Ectodermal cell (in vitro differentiated cells): ENCODE results near the gene ADSL.

ENCODE experiments used
- H3K27ac ChIP-seq: 2 replicates; pipeline ENCODE4 v1.7.0; 2013; ENCODE audit warnings: mild to moderate bottlenecking, low read depth, low read length; ENCODE audit not compliant: insufficient read depth, poor library complexity, severe bottlenecking
- H3K27me3 ChIP-seq: 2 replicates; pipeline ENCODE4 v1.7.0; 2013; ENCODE audit warnings: mild to moderate bottlenecking, low read length; ENCODE audit not compliant: insufficient read depth, control insufficient read depth, poor library complexity, severe bottlenecking
- H3K36me3 ChIP-seq: one replicate; pipeline ENCODE4 v1.7.0; 2013; ENCODE audit warnings: low read length; ENCODE audit not compliant: control insufficient read depth, insufficient read depth
- H3K4me1 ChIP-seq: one replicate; pipeline ENCODE4 v1.7.0; 2013; ENCODE audit warnings: low read length; ENCODE audit not compliant: control insufficient read depth, insufficient read depth
- H3K4me3 ChIP-seq: 2 replicates; pipeline ENCODE4 v1.7.0; 2013; ENCODE audit warnings: low read depth, low read length, control low read depth; ENCODE audit not compliant: insufficient read depth
- H3K9me3 ChIP-seq: 2 replicates; pipeline ENCODE4 v1.7.0; 2013; ENCODE audit warnings: mild to moderate bottlenecking, low read length, moderate library complexity; ENCODE audit not compliant: control insufficient read depth
- WGBS, 2 experiments: methylation state at CpG; one replicate each; pipeline ENCODE4 v1.1.7; 2013; ENCODE audit warnings: missing lambda C conversion rate in 2 of 2; 5-methylcytosine and 5-hydroxymethylcytosine counted together

Gene ADSL

GRCh38 chr22:40385036-40385782 lies 38.9 kb downstream of the ADSL start:
- H3K9me3 ChIP-seq = no peaks in the 10 kb centered on the region
- no peaks in the 10 kb centered on the region for H3K36me3 ChIP-seq
- no peaks in the 10 kb centered on the region for H3K4me1 ChIP-seq
- no peak overlapping the region for H3K4me3 ChIP-seq
- H3K27ac ChIP-seq = no peak overlapping the region
- 91 to 93% methylated on average over 10 of the region's 10 CpGs for WGBS, 2 experiments
- no peaks in the 10 kb centered on the region for H3K27me3 ChIP-seq

GRCh38 chr22:40387746-40388145 lies 41.4 kb downstream of the ADSL start:
- no peaks in the 10 kb centered on the region for H3K4me1 ChIP-seq
- H3K27ac ChIP-seq = no peak overlapping the region
- H3K36me3 ChIP-seq = no peaks in the 10 kb centered on the region
- WGBS, 2 experiments = 97% methylated on average over 5 of the region's 5 CpGs
- H3K9me3 ChIP-seq = no peaks in the 10 kb centered on the region
- H3K4me3 ChIP-seq = no peak overlapping the region
- no peaks in the 10 kb centered on the region for H3K27me3 ChIP-seq

DNA sequence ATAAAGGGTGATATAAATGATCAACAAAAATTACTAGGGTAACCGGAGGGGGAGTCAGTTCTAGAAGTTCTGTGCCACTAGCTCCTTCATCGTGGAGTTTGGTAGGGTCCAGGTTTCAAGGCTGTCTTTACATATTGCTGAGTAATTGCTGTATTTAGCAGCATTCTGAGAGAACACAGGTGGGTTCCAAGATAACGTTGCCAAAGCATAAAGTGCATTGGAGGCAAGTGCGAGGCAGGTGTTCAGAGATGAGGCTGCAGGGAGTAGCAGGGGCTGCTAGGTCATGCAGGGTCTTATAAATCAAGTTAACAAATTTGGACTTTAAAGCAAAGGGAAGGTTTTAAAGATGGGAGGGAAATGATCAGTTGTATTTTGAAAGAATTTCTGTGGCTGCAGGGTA lies 41.9 kb downstream of the ADSL start:
- WGBS, 2 experiments = 93 to 95% methylated on average over 4 of the region's 4 CpGs
- Histone ChIP-seq H3K27ac (no peak overlapping the region), H3K4me1 (no peaks in the 10 kb centered on the region), H3K36me3 (no peaks in the 10 kb centered on the region), H3K27me3 (no peaks in the 10 kb centered on the region), H3K4me3 (no peak overlapping the region), H3K9me3 (no peaks in the 10 kb centered on the region)

DNA sequence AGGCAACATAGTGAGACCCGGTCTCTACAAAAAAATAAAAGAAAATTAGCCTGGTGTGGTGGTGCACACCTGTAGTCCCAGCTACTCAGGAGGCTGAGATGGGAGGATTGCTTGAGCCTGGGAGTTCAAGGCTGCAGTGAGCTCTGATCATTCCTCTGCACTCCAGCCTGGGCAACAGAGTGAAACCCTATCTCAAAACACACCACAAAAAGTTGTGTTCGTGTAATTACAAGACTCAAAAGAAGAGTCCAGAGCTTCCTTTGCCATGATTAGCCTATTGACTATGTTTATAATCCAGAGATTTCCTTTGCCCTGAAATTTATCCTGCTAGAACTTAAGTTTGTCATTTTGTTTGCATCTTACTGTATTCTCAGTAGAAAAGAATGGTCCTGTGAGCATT lies 45.1 kb downstream of the ADSL start:
- Histone ChIP-seq H3K27me3 (no peaks in the 10 kb centered on the region), H3K27ac (no peak overlapping the region), H3K9me3 (no peaks in the 10 kb centered on the region), H3K36me3 (no peaks in the 10 kb centered on the region), H3K4me3 (no peak overlapping the region), H3K4me1 (no peaks in the 10 kb centered on the region)
- 95 to 97% methylated on average over 2 of the region's 2 CpGs for WGBS, 2 experiments

- Histone ChIP-seq H3K27me3 (no peaks in the 10 kb centered on the region), H3K36me3 (no peaks in the 10 kb centered on the region), H3K4me1 (no peaks in the 10 kb centered on the region), H3K27ac (no peak overlapping the region), H3K9me3 (no peaks in the 10 kb centered on the region), H3K4me3 (no peak overlapping the region)
- 95 to 96% methylated on average over 2 of the region's 2 CpGs for WGBS, 2 experiments
Measured at GRCh38 chr22:40392618-40393017, 46.3 kb downstream of the ADSL start.

DNA sequence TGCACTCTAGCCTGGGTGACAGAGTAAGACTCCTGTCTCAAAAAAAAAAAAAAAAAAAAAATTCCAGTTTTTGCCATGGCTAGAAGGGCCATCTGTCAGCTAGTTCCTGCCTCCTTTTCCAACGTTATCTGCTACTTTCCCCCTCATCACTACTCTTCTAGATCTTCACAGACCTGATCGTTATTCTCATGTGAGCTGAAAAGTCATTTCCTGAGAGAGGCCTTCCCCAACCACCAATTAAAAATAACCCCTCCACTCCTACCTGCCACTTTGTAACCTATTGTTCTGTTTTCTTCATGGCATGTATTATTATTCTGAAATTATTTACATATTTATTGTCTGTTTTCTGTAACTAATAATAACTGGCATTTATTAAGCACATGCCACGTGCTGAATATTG lies 48.3 kb downstream of the ADSL start:
- H3K9me3 ChIP-seq = no peaks in the 10 kb centered on the region
- no peaks in the 10 kb centered on the region for H3K36me3 ChIP-seq
- no peaks in the 10 kb centered on the region for H3K27me3 ChIP-seq
- 93 to 98% methylated on average over 2 of the region's 3 CpGs for WGBS, 2 experiments
- H3K4me3 ChIP-seq = no peak overlapping the region
- H3K27ac ChIP-seq = no peak overlapping the region
- no peaks in the 10 kb centered on the region for H3K4me1 ChIP-seq

DNA sequence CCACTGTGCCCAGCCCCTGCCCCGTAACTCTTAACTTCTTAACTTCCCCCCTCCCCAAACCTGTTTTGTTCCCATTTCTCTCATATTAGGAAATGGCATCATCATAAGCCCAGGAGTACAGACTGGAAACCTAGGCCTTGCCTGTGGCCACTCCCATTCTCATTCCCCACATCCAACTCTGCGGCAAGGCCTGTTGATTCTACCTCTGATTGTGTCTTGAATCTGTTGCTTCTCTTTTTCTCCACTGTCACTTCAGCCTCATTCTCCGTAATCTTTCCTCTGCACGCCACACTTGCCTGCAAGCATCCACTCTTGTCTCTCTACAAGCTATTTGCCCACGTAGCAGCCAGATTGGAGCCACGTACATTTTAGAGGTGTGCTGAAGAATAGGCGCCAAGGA lies 49.3 kb downstream of the ADSL start:
- WGBS, 2 experiments = 92 to 99% methylated on average over 7 of the region's 7 CpGs
- Histone ChIP-seq H3K27me3 (no peaks in the 10 kb centered on the region), H3K4me1 (no peaks in the 10 kb centered on the region), H3K9me3 (no peaks in the 10 kb centered on the region), H3K36me3 (no peaks in the 10 kb centered on the region), H3K4me3 (no peak overlapping the region), H3K27ac (no peak overlapping the region)

DNA sequence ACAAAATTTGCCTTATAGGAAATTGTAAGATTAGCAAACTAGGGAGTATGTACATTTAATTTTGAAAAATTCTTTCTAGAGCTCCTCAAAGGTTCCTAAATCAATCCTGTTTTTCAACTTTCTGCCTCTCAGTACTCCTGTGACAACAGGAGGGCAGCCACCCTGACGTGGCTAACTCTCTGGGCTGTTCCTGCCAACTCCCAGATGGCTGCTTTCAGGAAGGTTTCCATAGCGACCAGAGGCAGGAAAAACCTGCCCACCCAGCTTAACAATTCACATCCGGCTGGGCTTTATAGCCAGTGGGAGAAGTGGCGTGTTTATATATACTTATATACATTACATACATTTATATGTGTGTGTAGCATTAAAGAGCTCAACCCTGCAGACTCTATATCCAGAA lies 50.6 kb downstream of the ADSL start:
- H3K27ac ChIP-seq = no peak overlapping the region
- 35 to 37% methylated on average over 2 of the region's 4 CpGs for WGBS, 2 experiments

GRCh38 chr22:40397396-40397795 lies 51.1 kb downstream of the ADSL start:
- no peaks in the 10 kb centered on the region for H3K27me3 ChIP-seq
- WGBS, 2 experiments = 41 to 68% methylated on average over 1 of the region's 1 CpG
- no peak overlapping the region for H3K4me3 ChIP-seq
- H3K27ac ChIP-seq = no peak overlapping the region
- no peaks in the 10 kb centered on the region for H3K4me1 ChIP-seq
- no peaks in the 10 kb centered on the region for H3K9me3 ChIP-seq
- peaks cover 10% of the 10 kb centered on the region for H3K36me3 ChIP-seq

More for the DNA sequence above, 50.6 kb downstream of the ADSL start:
- Histone ChIP-seq H3K4me1 (no peaks in the 10 kb centered on the region), H3K27me3 (no peaks in the 10 kb centered on the region), H3K4me3 (no peak overlapping the region), H3K9me3 (no peaks in the 10 kb centered on the region), H3K36me3 (peaks cover 6% of the 10 kb centered on the region)

- WGBS, 2 experiments = 85 to 91% methylated on average over 2 of the region's 2 CpGs
- no peak overlapping the region for H3K4me3 ChIP-seq
- H3K4me1 ChIP-seq = no peaks in the 10 kb centered on the region
- H3K9me3 ChIP-seq = no peaks in the 10 kb centered on the region
- H3K27me3 ChIP-seq = no peaks in the 10 kb centered on the region
- H3K27ac ChIP-seq = no peak overlapping the region
- H3K36me3 ChIP-seq = peaks cover 13% of the 10 kb centered on the region
Measured at GRCh38 chr22:40399621-40400020, 53.3 kb downstream of the ADSL start.

- no peaks in the 10 kb centered on the region for H3K9me3 ChIP-seq
- H3K4me1 ChIP-seq = no peaks in the 10 kb centered on the region
- no peak overlapping the region for H3K27ac ChIP-seq
- H3K36me3 ChIP-seq = peaks cover 18% of the 10 kb centered on the region
- H3K4me3 ChIP-seq = no peak overlapping the region
- WGBS, 2 experiments = 95 to 98% methylated on average over 15 of the region's 15 CpGs
- H3K27me3 ChIP-seq = no peaks in the 10 kb centered on the region
Measured at GRCh38 chr22:40400159-40400558, 53.9 kb downstream of the ADSL start.
